ENCODE data around the gene ACP6.
"Not testable (repeated sequence)": the region's sequence is repeated elsewhere in the genome, so short reads cannot be mapped to it uniquely, and the experiment has no call there.

- TF ChIP-seq CTCF (IDR thresholded peaks at IDR 0.05); POLR2A (IDR thresholded peaks at IDR 0.05); POLR2AphosphoS5 (IDR thresholded peaks at IDR 0.05; ENCODE audit: insufficient read depth in 1 of 2, low read depth in 1 of 2): not testable (repeated sequence)
Measured at GRCh38 chr1:147677681-147678080, 7.4 kb upstream of the ACP6 start.

Data from vagina (tissue), 2 donors.